ENCODE data around the gene EPB41.

DNA sequence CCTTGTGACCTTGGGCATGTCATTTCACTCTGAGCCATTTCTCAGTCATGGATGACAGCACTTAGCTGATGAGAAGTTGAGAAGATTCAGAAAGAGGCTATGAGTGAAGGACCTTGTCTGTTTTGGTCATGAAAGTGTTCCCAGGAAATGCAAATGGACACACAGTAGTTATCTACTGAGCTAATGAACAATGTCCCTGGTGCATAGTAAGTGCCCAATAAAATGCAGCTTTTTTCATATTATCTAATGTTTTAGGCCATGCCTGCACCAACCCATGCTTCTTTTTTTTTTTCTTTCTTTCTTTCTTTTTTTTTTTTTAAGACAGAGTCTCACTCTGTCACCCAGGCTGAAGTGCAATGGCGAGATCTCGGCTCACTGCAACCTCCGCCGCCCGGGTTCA, 44.4 kb upstream of the EPB41 start:
- TF ChIP-seq, protein P1, sequence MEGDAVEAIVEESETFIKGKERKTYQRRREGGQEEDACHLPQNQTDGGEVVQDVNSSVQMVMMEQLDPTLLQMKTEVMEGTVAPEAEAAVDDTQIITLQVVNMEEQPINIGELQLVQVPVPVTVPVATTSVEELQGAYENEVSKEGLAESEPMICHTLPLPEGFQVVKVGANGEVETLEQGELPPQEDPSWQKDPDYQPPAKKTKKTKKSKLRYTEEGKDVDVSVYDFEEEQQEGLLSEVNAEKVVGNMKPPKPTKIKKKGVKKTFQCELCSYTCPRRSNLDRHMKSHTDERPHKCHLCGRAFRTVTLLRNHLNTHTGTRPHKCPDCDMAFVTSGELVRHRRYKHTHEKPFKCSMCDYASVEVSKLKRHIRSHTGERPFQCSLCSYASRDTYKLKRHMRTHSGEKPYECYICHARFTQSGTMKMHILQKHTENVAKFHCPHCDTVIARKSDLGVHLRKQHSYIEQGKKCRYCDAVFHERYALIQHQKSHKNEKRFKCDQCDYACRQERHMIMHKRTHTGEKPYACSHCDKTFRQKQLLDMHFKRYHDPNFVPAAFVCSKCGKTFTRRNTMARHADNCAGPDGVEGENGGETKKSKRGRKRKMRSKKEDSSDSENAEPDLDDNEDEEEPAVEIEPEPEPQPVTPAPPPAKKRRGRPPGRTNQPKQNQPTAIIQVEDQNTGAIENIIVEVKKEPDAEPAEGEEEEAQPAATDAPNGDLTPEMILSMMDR (IDR thresholded peaks at IDR 0.05), result no peak
- TF ChIP-seq POLR2A (IDR thresholded peaks at IDR 0.05) (no peak), EP300 (IDR thresholded peaks at IDR 0.05) (no peak)

Measured in ovary (tissue), 3 donors.